NCI-H1436 treated with DMSO at 0.1 percent for 48 hours (cell line): ENCODE results near the gene TMEM234.

Experiments
- DNase-seq: peaks from one replicate; lab custom pipeline; 2025; lab: John Stamatoyannopoulos, UW

Gene TMEM234

GRCh38 chr1:32172621-32173245 is 49.4 kb downstream of the TMEM234 start:
- DNase-seq: no peak

- DNase-seq: no peak
Measured at GRCh38 chr1:32170991-32171390, 51.2 kb downstream of the TMEM234 start.
